DMS114 treated with DMSO at 0.1 percent for 48 hours (cell line): ENCODE data around the gene CCDC137.

ENCODE experiments used
- DNase-seq: peaks from one replicate; lab custom pipeline; 2025; ENCODE audit not compliant: unreplicated experiment; lab: John Stamatoyannopoulos, UW

Gene CCDC137

DNA sequence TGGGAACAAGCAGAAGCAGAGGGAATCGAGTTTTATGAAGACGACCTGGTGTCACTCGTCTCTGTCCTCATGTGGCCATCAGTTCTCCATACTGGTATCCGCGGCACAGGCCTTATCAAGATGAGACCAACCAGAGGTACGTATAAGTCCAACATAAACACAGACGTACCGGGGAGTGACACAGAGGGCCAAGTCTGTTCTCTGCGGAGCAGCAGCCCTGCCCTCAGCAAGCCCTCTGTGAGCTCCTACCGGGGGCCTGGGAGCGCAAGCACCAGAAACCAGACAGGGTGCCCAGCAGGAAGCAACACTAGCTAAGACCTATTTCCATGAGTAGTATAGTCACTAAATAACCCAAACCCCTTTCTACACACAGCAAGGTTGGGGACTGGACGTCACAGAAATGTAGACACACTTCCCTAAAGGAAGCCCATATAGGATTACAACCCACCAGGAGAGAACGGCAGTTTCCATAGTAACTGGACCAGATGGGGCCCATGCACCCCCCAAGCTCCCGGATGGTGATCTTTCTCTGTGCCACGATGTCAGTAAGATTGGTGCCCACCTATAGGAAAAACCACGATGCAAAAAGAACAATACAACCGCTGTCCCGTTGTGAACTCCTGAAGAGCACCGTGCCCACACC lies 16.1 kb downstream of the CCDC137 start:
- no peak for DNase-seq

DNA sequence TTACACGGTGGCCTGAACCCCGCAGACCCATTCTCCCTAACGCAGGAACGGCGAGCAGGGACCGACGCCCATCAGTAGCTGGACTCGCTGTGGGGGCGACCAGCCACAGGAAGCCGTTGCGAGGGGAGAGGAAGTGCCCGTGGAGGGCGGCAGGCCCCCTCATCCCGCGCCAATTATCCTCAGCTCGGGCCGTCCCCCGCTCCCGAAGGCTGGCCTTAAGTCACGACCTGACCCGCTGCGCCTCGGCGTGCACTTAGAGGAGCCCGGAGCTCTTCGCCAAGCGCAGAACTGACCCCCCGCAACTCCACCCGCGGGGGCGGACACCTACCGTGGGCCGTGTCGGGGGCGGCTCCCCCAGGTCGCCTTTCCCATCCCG lies 16.7 kb downstream of the CCDC137 start:
- DNase-seq: no peak

DNA sequence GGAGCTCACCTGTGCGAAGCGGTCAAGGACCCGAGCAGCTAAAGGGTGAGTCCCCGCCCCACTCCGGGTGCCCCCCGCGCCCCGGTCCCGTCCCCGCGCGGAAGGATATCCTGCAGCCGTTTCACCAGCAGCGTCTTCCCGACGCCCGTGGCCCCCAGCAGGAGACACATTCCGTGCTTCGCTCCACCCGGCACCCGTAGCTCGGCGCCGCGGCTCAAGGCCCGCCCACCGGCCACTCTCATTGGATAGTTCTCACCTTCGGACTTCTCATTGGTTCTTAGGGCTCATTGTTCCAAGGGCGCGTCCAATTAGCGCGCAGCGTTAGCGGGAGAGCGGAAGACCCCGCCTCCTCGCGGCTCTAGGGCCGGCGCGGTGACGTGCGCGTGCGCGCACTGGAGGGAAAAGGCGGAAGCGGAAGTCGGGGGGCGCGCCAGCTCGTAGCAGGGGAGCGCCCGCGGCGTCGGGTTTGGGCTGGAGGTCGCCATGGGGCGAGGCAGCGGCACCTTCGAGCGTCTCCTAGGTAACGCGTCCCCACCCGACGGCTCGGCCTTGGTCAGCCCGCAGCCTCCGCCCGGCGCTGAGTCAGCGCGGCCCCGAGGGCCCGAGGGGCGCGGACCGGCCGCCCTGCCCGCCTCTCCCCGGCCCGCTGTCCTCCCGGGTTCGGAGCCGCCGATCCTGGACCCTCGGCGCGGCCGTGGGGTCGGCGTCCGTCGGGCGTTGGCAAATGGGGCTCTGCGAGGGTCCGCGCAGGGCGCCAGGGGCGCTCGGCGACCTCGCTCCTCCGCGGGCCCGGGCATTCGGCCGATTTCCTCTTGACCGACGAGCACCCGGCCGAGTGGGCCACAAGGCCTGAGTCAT lies 17.3 kb downstream of the CCDC137 start, which contains the start of the genes ARL16 and HGS:
TSS of gene ARL16 (minus strand) at position 214 of the 858 bp plus-strand sequence. CDS start at position 170, 44 bp downstream.
TSS of gene HGS (plus strand) at position 428 of the 858 bp plus-strand sequence. CDS start at position 484, 56 bp downstream.
- DNase-seq: peak; percentile 97

DNA sequence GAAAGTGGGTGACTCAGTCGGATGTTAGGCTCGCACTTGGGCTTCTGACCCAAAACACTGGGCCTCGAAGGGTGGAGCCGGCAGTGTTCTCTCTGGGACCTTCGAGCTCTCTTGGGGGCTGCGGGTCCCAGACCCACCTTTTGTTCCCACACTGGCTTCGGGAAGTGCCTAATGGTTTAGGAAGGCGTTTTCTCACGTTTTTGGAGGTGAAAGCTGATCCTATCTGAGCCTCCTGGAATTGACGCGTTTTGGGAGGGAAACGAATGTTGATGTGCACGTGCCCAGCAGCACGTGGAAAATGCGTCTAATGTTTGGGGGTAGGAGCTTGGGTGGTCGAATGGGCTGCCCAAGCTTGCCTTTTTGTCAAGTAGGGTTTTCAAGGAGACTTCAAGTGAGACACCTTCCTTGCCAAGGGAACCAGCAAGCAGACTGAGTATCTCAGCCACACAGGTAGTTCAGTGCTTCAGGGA lies 17.9 kb downstream of the CCDC137 start:
- no peak for DNase-seq

DNA sequence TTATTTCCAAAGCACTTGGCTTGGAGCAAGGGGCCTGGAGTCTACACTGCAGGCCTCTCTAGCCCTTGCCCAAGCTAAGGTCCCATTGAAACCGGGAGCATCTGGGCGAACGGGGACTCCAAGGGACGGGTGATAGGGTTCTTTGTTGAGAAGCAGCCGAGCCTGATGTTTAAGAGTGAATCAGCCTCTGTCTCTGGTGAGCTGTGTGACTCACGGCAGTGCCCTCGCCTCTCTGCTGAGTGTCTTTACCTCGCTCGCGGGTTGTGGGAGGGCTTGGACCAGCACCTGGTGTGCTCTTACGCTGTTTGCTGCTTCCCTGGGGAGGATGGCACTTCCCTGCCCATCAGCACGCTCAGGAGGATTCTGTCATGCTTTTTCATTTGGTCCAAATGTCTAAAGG lies 18.6 kb downstream of the CCDC137 start:
- no peak for DNase-seq

DNA sequence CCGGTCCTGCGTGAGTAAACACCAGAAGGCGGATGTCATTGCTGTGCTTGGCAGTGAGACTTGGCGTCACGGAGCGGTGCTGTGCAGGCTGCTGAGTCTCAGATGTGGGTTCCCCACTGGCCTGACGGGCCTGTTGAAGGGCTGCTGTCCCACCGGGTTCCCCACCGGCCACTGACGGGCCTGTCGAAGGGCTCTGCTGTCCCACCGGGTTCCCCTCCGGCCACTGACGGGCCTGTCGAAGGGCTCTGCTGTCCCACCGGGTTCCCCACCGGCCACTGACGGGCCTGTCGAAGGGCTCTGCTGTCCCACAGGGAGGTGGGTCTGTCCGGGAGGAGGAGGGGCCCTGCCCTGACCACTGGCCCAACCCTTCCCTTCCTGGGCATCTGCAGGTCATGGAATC lies 20.1 kb downstream of the CCDC137 start:
- no peak for DNase-seq

DNA sequence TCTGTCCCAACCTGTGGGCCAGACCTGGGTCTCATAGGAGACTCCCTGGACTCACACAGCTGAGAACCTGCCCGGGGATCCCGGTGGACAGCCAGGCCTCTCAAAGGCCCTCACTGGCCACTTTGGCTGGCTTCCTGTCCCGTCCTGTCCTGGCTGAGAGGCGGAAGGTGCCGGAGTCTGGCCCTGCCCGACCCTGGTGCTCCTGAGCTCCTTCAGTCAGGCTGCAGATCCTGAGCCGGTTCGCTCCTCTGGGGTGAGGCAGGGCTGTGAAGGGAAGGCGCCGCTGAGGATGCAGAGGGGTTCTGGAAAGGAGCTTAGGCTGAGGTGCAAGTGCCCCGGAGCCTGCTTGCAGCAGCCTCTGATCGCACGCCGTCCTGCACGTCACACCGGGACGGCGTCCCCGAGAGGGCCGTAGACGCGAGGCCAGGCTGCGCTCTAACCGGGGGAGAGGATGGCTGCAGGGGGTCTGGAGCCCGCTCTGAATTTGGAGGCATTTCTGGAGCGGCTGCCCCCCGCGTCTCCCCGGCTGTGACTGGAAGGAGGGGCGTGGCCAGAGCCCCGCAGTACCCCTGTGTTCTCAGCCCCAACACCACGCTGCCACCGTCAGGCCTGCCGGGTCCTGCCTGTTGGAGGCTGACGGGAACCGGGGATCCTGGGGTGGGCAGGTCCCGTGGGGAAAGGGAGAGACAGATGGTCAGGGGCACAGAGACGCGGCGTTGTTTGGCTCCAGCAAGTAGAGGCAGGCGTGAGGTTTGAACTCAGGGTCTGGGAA lies 21.4 kb downstream of the CCDC137 start:
- no peak for DNase-seq

DNA sequence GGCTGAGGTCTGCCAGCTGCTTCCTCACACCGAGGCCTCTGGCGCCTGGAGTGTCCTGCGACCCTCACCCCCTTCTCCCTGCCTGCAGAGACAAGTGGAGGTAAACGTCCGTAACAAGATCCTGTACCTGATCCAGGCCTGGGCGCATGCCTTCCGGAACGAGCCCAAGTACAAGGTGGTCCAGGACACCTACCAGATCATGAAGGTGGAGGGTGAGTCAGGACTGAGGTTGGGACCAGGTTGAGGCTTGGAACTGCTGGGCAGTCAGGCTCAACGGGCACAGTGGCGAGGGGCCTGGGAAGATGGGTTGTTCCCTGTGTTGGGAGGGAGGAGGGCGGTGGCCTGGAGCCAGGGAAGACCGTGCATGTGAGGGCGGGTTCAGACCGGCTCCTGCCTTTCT lies 22.1 kb downstream of the CCDC137 start:
- no peak for DNase-seq

DNA sequence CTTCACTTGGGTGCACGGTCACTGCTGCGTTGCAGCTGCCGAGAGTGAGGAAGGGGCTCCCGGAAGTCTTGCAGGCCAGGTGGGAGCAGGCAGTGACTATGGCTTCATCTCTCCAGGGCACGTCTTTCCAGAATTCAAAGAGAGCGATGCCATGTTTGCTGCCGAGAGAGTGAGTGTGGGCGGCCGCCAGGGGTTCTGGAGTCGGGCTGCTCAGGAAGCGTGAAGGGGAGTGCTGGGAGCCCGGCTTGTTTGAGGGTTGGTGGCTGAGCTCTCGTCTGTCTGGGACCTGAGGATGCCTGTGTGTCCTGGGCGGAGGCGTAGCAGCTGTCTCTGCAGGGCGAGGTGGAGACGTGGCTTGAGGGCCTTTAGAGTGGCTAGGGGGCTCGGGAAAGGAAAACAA lies 23.5 kb downstream of the CCDC137 start:
- no peak for DNase-seq

DNA sequence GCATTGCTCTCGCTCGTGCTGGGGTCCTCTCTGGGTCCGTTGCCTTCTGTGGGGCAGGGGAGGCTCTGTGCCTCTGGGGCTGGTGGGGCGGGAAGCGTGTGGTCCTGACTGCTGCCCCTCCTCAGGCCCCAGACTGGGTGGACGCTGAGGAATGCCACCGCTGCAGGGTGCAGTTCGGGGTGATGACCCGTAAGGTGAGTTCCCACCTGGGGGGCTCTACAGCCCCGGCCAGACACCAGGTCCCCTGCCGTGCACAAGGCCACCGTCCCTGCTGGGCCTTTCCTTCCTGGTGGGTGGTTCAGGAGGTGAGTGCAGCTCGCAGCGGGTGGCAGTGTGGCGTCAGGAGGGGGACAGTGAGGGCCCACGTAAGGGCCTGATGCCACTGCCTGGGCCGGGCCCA lies 24.0 kb downstream of the CCDC137 start:
- no peak for DNase-seq

DNA sequence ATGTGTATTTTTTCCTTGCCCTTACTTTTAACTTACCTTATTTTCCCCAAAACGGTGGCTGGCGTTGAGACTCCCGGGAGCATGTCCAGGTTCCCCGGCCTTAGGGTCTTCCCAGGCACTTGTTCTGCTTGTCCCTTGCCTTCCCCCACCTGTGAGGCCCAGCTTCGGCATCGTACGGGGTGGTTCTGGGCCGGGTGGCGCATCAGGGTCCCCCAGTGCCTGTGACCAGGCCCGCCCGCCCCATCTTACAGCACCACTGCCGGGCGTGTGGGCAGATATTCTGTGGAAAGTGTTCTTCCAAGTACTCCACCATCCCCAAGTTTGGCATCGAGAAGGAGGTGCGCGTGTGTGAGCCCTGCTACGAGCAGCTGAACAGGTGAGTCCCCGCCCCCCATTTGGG lies 24.7 kb downstream of the CCDC137 start:
- DNase-seq: no peak

DNA sequence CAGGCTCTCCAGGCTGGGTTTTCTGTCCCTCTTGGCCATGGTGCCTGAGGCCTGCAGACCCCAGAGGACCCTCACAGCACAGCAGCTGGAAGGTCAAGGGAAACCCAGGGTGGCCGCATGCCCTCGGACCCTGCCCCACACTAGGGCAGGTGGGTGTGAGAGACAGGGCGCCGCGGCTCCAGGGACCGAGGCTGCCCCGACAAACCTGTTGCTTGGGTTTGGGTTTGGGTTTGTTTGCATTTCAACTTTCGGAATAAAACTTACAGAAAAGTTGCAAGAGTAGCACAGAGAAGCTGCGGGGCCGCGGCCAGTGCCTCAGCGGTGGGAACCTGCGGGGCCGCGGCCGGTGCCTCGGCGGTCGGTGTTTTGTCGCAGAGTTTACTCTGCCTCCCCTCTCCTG lies 25.1 kb downstream of the CCDC137 start:
- DNase-seq: no peak

DNA sequence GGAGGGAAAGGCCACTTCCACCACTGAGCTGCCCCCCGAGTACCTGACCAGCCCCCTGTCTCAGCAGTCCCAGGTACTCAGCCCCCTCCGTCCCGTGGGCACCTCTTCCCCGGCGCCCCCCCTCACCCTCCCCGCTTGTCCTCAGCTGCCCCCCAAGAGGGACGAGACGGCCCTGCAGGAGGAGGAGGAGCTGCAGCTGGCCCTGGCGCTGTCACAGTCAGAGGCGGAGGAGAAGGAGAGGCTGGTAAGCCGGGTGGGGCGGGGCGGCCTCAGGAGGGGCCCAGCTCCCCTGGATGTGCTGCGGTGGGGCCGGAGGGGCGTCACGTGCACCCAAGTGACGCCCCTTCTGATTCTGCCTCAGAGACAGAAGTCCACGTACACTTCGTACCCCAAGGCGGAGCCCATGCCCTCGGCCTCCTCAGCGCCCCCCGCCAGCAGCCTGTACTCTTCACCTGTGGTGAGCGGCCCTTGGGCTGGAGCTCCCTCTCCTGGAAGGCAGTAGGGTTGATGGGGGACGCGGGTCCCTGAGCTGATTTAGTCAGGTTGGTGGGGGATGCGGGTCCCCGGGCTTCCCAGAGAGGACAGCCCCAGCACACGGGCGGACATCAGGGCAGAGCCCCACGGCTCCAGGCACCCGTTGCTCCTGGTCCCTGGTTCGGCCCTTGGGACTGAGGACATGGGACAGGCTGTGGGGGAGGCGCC lies 27.1 kb downstream of the CCDC137 start:
- no peak for DNase-seq

DNA sequence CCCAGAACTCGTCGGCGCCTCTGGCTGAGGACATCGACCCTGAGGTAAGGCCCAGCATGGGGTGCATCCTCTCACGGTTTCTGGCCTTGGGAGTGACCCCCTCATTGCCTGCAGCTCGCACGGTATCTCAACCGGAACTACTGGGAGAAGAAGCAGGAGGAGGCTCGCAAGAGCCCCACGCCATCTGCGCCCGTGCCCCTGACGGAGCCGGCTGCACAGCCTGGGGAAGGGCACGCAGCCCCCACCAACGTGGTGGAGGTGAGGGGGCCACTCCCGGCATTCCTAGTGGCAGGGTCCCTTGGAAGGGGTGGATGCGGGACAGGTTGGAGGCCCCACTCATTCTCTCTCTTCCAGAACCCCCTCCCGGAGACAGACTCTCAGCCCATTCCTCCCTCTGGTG lies 28.3 kb downstream of the CCDC137 start:
- DNase-seq: no peak

DNA sequence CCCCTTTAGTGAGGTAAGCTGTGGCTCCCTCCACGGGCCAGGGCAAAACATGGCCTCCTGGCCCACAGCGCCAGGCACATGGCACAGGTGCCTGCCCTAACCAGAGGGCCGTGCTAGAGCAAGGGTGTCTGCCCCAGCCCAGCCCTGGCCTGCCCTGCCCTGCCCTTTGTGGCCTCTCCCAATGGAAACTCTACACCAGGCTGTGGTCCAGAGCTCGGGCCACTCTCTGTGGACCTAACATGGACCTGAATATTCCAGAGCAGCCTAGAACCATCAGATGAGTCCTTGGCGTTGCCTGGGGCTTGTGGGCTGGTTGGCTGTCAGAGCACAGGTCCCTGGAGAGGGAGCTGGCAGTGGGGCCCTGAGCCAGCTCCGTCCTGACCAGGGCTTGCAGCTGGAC lies 28.7 kb downstream of the CCDC137 start:
- no peak for DNase-seq

DNA sequence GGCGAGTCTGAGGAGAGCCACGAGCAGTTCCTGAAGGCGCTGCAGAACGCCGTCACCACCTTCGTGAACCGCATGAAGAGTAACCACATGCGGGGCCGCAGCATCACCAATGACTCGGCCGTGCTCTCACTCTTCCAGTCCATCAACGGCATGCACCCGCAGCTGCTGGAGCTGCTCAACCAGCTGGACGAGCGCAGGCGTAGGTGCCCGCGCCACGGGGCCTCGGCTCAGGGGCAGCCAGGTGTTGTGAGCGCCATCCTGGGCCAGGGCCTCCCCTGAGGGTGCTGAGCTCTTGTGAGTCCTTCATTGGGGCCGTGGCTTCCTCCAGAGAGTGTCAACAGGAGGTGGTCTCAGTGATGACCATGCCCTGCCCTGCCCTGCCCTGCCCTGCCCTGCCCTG lies 29.3 kb downstream of the CCDC137 start:
- no peak for DNase-seq

DNA sequence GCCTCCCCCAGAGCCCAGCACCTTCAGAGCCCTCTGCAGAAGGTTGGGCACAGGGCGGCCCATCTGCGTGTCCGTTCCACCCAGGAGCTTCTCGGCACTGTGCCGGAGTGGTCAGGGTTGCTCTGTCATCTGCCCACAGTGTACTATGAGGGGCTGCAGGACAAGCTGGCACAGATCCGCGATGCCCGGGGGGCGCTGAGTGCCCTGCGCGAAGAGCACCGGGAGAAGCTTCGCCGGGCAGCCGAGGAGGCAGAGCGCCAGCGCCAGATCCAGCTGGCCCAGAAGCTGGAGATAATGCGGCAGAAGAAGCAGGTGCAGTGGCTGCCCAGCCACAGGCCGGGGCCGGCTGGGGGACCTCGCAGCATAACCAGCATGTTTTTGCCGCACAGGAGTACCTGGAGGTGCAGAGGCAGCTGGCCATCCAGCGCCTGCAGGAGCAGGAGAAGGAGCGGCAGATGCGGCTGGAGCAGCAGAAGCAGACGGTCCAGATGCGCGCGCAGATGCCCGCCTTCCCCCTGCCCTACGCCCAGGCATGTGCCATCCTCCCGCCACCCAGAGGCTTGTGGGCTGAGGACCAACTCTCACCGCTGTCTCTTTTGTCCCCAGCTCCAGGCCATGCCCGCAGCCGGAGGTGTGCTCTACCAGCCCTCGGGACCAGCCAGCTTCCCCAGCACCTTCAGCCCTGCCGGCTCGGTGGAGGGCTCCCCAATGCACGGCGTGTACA lies 29.8 kb downstream of the CCDC137 start:
- DNase-seq: no peak

DNA sequence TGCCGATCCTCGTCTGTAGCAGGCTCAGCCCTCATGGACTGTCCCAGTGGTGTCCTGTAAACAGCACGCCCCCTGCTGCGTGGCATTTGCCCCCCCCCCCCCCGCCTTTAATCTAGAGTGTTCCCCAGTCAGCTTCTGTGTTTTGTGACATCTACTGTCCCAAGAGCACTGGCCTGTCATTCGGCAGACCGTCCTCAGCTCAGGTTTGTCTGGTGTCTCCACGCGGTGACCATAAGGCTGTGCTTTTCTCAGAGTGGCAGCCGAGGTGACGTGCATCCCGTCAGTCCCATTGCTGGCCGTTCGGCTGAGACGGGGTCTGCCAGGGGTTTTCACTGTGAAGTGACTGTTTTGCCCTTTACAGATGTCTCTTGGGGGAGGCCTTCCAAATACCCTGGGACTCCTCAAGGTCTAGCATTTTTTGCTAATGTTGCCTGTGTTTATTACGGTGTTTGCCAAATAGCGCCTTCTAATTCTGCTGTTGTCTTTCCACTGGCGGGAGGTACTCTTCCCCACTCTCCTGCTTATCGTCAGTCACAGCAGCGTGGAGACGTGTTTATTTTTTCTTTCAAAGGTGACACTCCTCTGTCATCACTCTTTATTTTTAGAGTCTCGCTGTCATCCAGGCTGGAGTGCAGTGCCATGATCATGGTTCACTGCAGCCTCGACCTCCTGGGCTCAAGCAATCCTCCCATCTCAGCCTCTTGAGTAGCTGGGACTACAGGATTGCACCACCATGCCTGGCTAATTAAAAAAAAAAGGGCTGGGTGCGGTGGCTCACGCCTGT lies 30.9 kb downstream of the CCDC137 start:
- no peak for DNase-seq
